NCI-H1105 (cell line): ENCODE results near the gene PCAT6.
"Not testable (repeated sequence)": the region's sequence is repeated elsewhere in the genome, so short reads cannot be mapped to it uniquely, and the experiment has no call there.

Experiments used
- DNase-seq: peaks from one replicate; lab custom pipeline; 2025; lab: John Stamatoyannopoulos, UW

The PCAT6 gene

GRCh38 chr1:202807451-202807925 is 3.3 kb upstream of the PCAT6 start:
- peak; percentile 39 for DNase-seq

- peak; percentile 74 for DNase-seq
These were observed 2.6 kb upstream of the PCAT6 start, which contains the start of gene KDM5B for GRCh38 chr1:202807926-202808757. Gene KDM5B (minus strand): TSS chr1:202808421. CDS start chr1:202808305, 116 bp downstream.

- no peak for DNase-seq
These were observed 1.1 kb upstream of the PCAT6 start for GRCh38 chr1:202809597-202810159.

- no peak for DNase-seq
These were observed 550 bp upstream of the PCAT6 start for GRCh38 chr1:202810193-202810614.

GRCh38 chr1:202811296-202812175 is 782 bp downstream of the PCAT6 start:
- peak; percentile 18 for DNase-seq

- DNase-seq: no peak
These were observed 1.6 kb downstream of the PCAT6 start for GRCh38 chr1:202812176-202813026.

GRCh38 chr1:202815120-202815519 is 4.4 kb downstream of the PCAT6 start:
- DNase-seq: no peak

- no peak for DNase-seq
These were observed 8.1 kb downstream of the PCAT6 start for GRCh38 chr1:202818819-202819218.

GRCh38 chr1:202821467-202821866 is 10.7 kb downstream of the PCAT6 start:
- no peak for DNase-seq

- no peak for DNase-seq
These were observed 15.0 kb downstream of the PCAT6 start for GRCh38 chr1:202825748-202826147.

- not testable (repeated sequence) for DNase-seq
These were observed 18.5 kb downstream of the PCAT6 start for GRCh38 chr1:202829223-202829622.

- no peak for DNase-seq
These were observed 21.2 kb downstream of the PCAT6 start for GRCh38 chr1:202831906-202832305.

- DNase-seq: no peak
These were observed 24.2 kb downstream of the PCAT6 start for GRCh38 chr1:202834771-202835547.

GRCh38 chr1:202835548-202836072 is 24.9 kb downstream of the PCAT6 start:
- no peak for DNase-seq

GRCh38 chr1:202836623-202837403 is 26.1 kb downstream of the PCAT6 start:
- DNase-seq: no peak

GRCh38 chr1:202837746-202838262 is 27.1 kb downstream of the PCAT6 start:
- DNase-seq: no peak

- no peak for DNase-seq
These were observed 32.3 kb downstream of the PCAT6 start for GRCh38 chr1:202843081-202843480.

GRCh38 chr1:202844259-202844658 is 33.5 kb downstream of the PCAT6 start:
- DNase-seq: no peak

- no peak for DNase-seq
These were observed 34.2 kb downstream of the PCAT6 start for GRCh38 chr1:202844935-202845334.
